GM15510 (cell line): ENCODE measurements around the gene TM9SF1.

Experiments used
- POLR2A ChIP-seq: IDR thresholded peaks from 3 replicates; pipeline ENCODE4 v1.6.1; 2011; ENCODE audit warnings: borderline replicate concordance; ENCODE audit not compliant: insufficient read length; ENCODE audit errors: extremely low read depth

TM9SF1 gene

DNA sequence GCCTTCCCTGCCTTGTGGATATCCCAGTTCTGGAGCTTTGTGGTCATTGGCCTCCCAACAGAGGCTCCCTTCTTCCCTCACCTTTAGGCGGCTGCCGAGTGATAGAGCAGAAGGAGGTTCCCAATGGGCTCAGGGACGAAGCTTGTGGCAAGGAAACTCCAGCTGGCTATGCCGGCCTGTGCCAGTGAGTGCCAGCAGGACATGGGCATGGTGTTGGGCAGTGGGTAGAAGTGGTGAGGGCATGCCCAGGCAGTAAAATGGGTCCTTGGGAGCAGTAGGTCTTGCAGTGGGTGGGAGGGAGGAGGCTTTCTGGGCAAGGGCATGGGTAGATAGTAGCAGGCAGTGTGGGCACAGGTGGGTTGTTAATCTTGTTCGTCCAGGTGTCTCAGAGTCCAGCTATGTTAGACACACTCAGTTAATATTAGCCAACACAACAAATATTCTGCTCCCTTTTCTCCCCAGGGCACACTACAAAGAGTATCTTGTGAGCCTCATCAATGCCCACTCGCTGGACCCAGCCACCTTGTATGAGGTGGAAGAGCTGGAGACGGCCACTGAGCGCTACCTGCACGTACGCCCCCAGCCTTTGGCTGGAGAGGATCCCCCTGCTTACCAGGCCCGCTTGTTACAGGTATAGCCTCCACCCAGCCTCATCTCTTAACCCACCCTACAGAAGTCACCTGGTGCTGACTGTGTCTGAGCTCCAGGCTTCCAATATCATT, 35.3 kb downstream of the TM9SF1 start:
- peak; percentile 22 for TF ChIP-seq POLR2A

GRCh38 chr14:24157331-24157730, 37.9 kb downstream of the TM9SF1 start:
- TF ChIP-seq POLR2A = no peak

- no peak for TF ChIP-seq POLR2A
These were observed 38.4 kb downstream of the TM9SF1 start for GRCh38 chr14:24156840-24157239.

DNA sequence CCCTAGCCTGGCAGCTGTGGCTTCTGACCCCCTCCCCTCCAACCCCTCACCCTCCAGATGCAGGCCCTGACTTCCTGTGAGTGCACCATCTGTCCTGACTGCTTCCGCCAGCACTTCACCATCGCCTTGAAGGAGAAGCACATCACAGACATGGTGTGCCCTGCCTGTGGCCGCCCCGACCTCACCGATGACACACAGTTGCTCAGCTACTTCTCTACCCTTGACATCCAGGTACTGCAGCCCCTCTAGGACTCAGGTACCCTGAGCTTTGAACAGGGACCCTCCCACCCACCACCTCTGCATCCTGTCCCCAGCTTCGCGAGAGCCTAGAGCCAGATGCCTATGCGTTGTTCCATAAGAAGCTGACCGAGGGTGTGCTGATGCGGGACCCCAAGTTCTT, 40.1 kb downstream of the TM9SF1 start:
- no peak for TF ChIP-seq POLR2A

GRCh38 chr14:24151404-24152080, 43.7 kb downstream of the TM9SF1 start:
- TF ChIP-seq POLR2A = no peak

DNA sequence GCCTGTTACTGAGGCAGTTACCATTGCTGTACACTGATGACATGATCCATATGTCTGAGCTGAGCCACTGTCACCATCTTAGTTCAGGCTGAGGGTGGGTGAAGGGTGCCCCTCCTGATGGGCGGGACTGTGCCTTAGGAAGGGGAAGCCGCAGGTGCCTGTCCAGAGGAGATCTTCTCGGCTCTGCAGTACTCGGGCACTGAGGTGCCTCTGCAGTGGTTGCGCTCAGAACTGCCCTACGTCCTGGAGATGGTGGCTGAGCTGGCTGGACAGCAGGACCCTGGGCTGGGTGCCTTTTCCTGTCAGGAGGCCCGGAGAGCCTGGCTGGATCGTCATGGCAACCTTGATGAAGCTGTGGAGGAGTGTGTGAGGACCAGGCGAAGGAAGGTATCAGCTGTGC, 44.2 kb downstream of the TM9SF1 start:
- no peak for TF ChIP-seq POLR2A

GRCh38 chr14:24150567-24150966, 44.7 kb downstream of the TM9SF1 start:
- TF ChIP-seq POLR2A = no peak

DNA sequence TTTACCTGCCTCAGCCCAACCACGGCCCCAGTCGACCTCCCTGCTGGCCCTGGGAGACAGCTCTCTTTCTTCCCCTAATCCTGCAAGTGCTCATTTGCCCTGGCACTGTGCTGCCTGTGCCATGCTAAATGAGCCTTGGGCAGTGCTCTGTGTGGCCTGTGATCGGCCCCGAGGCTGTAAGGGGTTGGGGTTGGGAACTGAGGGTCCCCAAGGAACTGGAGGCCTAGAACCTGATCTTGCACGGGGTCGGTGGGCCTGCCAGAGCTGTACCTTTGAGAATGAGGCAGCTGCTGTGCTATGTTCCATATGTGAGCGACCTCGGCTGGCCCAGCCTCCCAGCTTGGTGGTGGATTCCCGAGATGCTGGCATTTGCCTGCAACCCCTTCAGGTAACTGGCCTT, 45.2 kb downstream of the TM9SF1 start:
- TF ChIP-seq POLR2A = no peak

DNA sequence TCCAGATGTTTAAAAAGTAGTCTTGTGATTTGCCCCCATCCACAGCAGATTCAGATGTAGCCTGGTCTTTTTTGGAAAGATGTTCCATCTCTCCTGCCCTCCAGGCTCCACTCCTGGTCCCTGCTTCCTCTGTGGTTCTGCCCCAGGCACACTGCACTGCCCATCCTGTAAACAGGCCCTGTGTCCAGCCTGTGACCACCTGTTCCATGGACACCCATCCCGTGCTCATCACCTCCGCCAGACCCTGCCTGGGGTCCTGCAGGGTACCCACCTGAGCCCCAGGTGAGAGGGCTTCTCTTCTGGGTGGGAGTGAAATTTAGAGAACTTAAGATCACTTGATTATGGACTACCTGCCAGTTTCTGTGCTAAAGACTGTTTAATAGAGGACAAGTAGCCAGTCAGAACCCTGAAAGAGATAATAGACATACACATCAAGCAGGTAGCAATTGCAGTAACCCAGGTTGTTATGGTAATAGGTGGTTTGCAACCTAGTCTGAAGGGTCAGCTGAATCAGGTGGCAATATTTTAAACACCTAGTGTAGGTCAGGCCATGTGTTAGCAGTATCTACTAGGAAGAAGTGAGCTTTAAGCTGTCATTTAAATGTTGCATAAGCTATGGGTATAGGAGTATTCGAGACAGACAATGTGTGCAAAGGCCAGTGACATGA, 45.8 kb downstream of the TM9SF1 start:
- no peak for TF ChIP-seq POLR2A

DNA sequence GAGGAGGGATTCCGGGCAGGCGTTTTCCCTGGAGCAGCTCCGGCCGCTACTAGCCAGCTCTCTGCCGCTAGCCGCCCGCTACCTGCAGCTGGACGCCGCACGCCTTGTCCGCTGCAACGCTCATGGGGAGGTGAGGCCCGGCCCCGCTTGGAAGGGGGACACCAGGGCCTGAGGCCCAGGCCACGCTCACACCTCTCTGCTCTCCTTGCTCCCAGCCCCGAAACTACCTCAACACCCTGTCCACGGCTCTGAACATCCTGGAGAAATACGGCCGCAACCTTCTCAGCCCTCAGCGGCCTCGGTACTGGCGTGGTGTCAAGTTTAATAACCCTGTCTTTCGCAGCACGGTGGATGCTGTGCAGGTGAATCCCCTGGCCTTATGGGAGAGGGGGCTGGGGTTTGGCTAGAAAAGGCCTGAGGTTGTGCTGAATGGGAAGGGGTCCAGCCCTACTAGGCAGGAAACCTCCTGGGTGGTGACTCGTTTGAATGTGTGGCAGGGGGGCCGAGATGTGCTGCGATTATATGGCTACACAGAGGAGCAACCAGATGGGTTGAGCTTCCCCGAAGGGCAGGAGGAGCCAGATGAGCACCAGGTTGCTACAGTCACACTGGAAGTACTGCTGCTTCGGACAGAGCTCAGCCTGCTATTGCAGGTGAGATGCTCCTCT, 47.3 kb downstream of the TM9SF1 start:
- TF ChIP-seq POLR2A = no peak

GRCh38 chr14:24146978-24147760, 48.1 kb downstream of the TM9SF1 start, which contains the start of gene RNF31:
Gene RNF31, plus strand, starts transcription at chr14:24147498. Its CDS starts 201 bp downstream, at chr14:24147699.
- peak; percentile 67 for TF ChIP-seq POLR2A

DNA sequence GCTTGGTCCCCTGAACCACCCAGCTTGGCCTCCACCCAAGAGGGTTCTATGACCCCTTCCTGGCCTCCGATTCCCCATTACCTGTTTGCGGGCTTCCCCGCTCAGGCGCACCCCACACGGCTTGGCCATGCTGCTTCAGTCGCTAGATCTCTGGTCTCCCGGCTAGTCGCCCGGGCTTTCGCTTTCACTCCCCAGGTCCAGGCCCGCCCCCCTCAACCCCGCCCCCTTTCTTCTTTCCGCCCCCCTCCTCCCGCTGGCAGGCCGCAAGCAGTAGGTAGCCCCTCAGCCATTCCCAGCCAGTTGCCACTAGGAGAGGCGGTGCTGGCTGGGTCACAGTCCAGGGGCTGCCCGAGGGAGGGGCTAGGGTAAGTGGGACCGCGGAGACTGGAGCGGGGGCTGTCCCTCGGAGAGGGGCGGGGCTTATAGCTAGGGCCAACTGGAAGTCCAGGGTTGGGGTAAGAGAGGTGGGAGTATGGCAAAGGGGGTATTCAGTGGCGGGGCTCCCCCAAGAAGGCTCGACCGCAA, 48.7 kb downstream of the TM9SF1 start, which contains the start of gene PSME2:
PSME2 (minus strand) TSS at position 158 of the 525 bp plus-strand sequence; CDS start at position 129, 29 bp downstream.
- peak; percentile 68 for TF ChIP-seq POLR2A

- no peak for TF ChIP-seq POLR2A
These were observed 49.4 kb downstream of the TM9SF1 start for GRCh38 chr14:24145690-24146452.
